Type B pancreatic cell (in vitro differentiated cells): ENCODE data around the gene ICOS. TPM values are rescaled to one million over a fixed set of nuclear protein-coding genes. Genes with fewer than 3 reads are reported as not detected.

ENCODE experiments used
- DNase-seq: peaks from one replicate; pipeline ENCODE4 v3.0.0; 2021; ENCODE audit warnings: mixed read lengths; ENCODE audit not compliant: unreplicated experiment; ENCODE audit errors: extremely low spot score
- H3K27ac Mint-ChIP-seq: 2 replicates; pipeline ENCODE4 v1.8.0; 2021; ENCODE audit warnings: mild to moderate bottlenecking, mixed read lengths
- H3K27me3 Mint-ChIP-seq: 2 replicates; pipeline ENCODE4 v1.8.0; 2021; ENCODE audit warnings: mixed read lengths
- H3K36me3 Mint-ChIP-seq: 2 replicates; pipeline ENCODE4 v1.8.0; 2021; ENCODE audit warnings: mixed read lengths
- H3K4me1 Mint-ChIP-seq: one replicate; pipeline ENCODE4 v1.8.0; 2021; ENCODE audit warnings: mixed read lengths; ENCODE audit not compliant: unreplicated experiment
- H3K4me3 Mint-ChIP-seq: 2 replicates; pipeline ENCODE4 v1.8.0; 2021; ENCODE audit warnings: mild to moderate bottlenecking, mixed read lengths
- H3K9me3 Mint-ChIP-seq: 2 replicates; pipeline ENCODE4 v1.8.0; 2021; ENCODE audit warnings: mixed read lengths
- long read RNA-seq: library from polyadenylated mRNA; unstranded; transcript quantifications from one replicate; pipeline ENCODE4 v2.0.0, GENCODE V29; 2020
- total RNA-seq: library from RNA; stranded (reverse); gene quantifications from 2 replicates; pipeline ENCODE4 v1.2.1, GENCODE V29; 2021; ENCODE audit warnings: low replicate concordance
- TF ChIP-seq, protein P1 (sequence below): fragments of 200-600 bp; sonication (generic); conservative IDR thresholded peaks from 2 replicates; pipeline ENCODE4 v1.5.0; 2021; ENCODE audit warnings: antibody characterized with exemption, mild to moderate bottlenecking

Gene ICOS
- not detected in 2 replicates for total RNA-seq
- long read RNA-seq = 0 reads

GRCh38 chr2:203936535-203936934, at the start of gene ICOS:
ICOS (plus strand) TSS chr2:203936763; CDS start chr2:203936815, 52 bp downstream.
- no peaks in the 10 kb centered on the region for H3K27me3 Mint-ChIP-seq
- no peak within 1 kb of the TSS for H3K4me3 Mint-ChIP-seq
- H3K27ac Mint-ChIP-seq = no peak within 1 kb of the TSS
- DNase-seq = no peak
- H3K9me3 Mint-ChIP-seq = no peaks in the 10 kb centered on the region
- TF ChIP-seq, protein P1, sequence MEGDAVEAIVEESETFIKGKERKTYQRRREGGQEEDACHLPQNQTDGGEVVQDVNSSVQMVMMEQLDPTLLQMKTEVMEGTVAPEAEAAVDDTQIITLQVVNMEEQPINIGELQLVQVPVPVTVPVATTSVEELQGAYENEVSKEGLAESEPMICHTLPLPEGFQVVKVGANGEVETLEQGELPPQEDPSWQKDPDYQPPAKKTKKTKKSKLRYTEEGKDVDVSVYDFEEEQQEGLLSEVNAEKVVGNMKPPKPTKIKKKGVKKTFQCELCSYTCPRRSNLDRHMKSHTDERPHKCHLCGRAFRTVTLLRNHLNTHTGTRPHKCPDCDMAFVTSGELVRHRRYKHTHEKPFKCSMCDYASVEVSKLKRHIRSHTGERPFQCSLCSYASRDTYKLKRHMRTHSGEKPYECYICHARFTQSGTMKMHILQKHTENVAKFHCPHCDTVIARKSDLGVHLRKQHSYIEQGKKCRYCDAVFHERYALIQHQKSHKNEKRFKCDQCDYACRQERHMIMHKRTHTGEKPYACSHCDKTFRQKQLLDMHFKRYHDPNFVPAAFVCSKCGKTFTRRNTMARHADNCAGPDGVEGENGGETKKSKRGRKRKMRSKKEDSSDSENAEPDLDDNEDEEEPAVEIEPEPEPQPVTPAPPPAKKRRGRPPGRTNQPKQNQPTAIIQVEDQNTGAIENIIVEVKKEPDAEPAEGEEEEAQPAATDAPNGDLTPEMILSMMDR = no peak
- peaks cover 16% of the 10 kb centered on the region for H3K4me1 Mint-ChIP-seq
- H3K36me3 Mint-ChIP-seq = no peaks in the 10 kb centered on the region

DNA sequence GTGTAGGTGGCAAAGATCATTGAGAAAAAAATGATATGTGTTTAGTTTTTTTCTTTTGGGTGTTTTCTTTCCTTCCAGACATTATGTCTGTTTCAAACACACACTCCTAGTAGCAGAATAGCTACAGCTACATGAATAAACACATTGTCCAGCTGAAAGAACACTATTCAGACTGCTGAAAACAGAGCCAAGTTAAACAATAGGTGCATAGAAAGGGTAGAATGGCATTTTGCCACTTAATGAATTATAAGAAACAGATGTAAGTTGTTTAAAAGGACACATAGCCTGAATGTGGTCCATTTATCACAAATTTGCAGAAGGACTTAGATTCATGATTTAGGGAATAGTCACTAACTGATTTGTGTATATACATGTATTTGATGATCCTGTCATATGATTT, 48.9 kb upstream of the ICOS start:
- no peaks in the 10 kb centered on the region for H3K27me3 Mint-ChIP-seq
- H3K9me3 Mint-ChIP-seq = peaks cover 4% of the 10 kb centered on the region
- no peak overlapping the region for H3K27ac Mint-ChIP-seq
- no peak overlapping the region for H3K4me3 Mint-ChIP-seq
- peaks cover 4% of the 10 kb centered on the region for H3K4me1 Mint-ChIP-seq
- no peaks in the 10 kb centered on the region for H3K36me3 Mint-ChIP-seq
- DNase-seq = no peak
- TF ChIP-seq, protein P1 = no peak

DNA sequence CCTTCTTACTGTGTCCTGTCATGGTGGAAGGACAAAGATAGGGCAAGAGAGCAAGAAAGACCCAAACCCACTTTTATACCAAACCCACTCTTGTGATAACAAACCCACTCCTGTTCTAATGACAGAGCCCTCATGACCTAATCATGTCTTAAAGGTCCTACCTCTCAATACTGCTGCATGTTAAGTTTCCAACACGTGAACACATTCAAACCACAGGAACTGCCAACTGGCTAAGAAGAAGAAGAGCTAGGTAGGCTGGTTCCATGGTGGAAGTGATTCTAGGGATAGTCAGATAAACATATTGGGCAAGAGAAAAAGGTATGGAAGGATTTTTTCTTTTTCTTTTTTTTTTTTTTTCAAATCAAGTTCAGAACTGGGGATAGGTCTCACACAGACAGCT, 47.0 kb upstream of the ICOS start:
- Mint-ChIP-seq H3K36me3 (no peaks in the 10 kb centered on the region), H3K9me3 (peaks cover 4% of the 10 kb centered on the region), H3K27me3 (no peaks in the 10 kb centered on the region), H3K27ac (no peak overlapping the region), H3K4me3 (no peak overlapping the region), H3K4me1 (peaks cover 4% of the 10 kb centered on the region)
- DNase-seq = no peak
- TF ChIP-seq, protein P1 = no peak

- Mint-ChIP-seq H3K27ac (no peak overlapping the region), H3K4me1 (peaks cover 4% of the 10 kb centered on the region), H3K36me3 (no peaks in the 10 kb centered on the region), H3K27me3 (no peaks in the 10 kb centered on the region), H3K9me3 (peaks cover 4% of the 10 kb centered on the region), H3K4me3 (no peak overlapping the region)
- TF ChIP-seq, protein P1 = no peak
- no peak for DNase-seq
These were observed 46.6 kb upstream of the ICOS start for GRCh38 chr2:203889944-203890343.

- H3K9me3 Mint-ChIP-seq = peaks cover 4% of the 10 kb centered on the region
- TF ChIP-seq, protein P1 = no peak
- H3K27ac Mint-ChIP-seq = no peak overlapping the region
- no peaks in the 10 kb centered on the region for H3K27me3 Mint-ChIP-seq
- no peak for DNase-seq
- no peak overlapping the region for H3K4me3 Mint-ChIP-seq
- H3K36me3 Mint-ChIP-seq = no peaks in the 10 kb centered on the region
- peaks cover 4% of the 10 kb centered on the region for H3K4me1 Mint-ChIP-seq
These were observed 45.8 kb upstream of the ICOS start for GRCh38 chr2:203890733-203891132.

DNA sequence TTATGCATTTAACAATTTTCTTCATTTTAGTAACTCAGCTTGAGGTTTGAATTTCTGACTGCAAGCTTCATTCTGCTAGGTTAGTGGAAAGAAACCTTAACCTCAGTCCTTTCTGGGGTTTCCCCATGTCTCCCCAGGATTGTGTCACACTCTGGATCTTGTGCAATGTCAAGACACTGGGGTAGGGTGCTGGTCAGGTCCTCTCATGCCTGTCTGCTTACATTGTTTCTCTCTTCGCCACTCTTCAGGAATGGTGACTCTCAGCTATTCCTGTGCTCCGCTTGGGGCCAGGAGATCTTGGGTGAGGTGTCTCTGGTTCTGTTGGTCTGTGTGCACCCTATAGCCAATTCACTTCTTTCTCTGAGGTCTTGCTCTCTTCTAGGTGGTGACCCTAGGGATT, 45.1 kb upstream of the ICOS start:
- Mint-ChIP-seq H3K4me1 (peaks cover 4% of the 10 kb centered on the region), H3K9me3 (peaks cover 4% of the 10 kb centered on the region), H3K27me3 (no peaks in the 10 kb centered on the region), H3K4me3 (no peak overlapping the region), H3K36me3 (no peaks in the 10 kb centered on the region), H3K27ac (no peak overlapping the region)
- no peak for DNase-seq
- TF ChIP-seq, protein P1 = no peak
